ENCODE results near the gene KRT39. TPM values are rescaled to one million over a fixed set of nuclear protein-coding genes. Genes with fewer than 3 reads are reported as not detected.

KRT39 gene
- total and polyA plus RNA-seq, 2 of the 8 experiments (the other 6 are each of a cell fraction or from before 2014, with no cell fraction given), result not detected

- ChIA-PET CTCF (ENCODE audit: partially characterized antibody) (interaction anchor here (1.0 kb wide), 1 partner anchor 8 kb away, joined by 4 read pairs; no protein-coding TSS in a partner anchor), POLR2A (ENCODE audit: partially characterized antibody) (no interaction called here)
- no peak overlapping the region for H2BK120ac ChIP-seq (replicated peaks; ENCODE audit: low read depth, low read length)
- FAIRE-seq, result no peak
- no peaks in the 10 kb centered on the region for H3K4me1 ChIP-seq (replicated peaks in 1 of 4; ENCODE audit: control insufficient read depth in 3 of 4, insufficient read depth in 4 of 4, low read length in 3 of 4)
- no peaks in the 10 kb centered on the region for H3K79me2 ChIP-seq (ENCODE audit: control insufficient read depth in 1 of 2, insufficient read depth in 2 of 2, low read length in 2 of 2)
- no peak overlapping the region for H4K8ac ChIP-seq (ENCODE audit: extremely low read depth, insufficient read depth, low read length)
- DNase-seq (ENCODE audit: low read depth in 1 of 2, low spot score in 2 of 2), result no peak
- 93% methylated on average over 7 of the region's 7 CpGs; no CpG with 5 or more reads in 1 of the 2 experiments for WGBS, 2 experiments (ENCODE audit: extremely low coverage in 1 of 2, insufficient coverage in 1 of 2, insufficient read length in 1 of 2, insufficient replicate concordance in 2 of 2, low coverage in 1 of 2, low lambda C conversion rate in 2 of 2, missing lambda C conversion rate in 1 of 2)
- H4K5ac ChIP-seq (ENCODE audit: insufficient read length, low read depth, low read length), result no peak overlapping the region
- no peak overlapping the region for H3K9ac ChIP-seq (replicated peaks in 1 of 4; ENCODE audit: extremely low read depth in 1 of 4, low read depth in 3 of 4, low read length in 3 of 4)
- H4K91ac ChIP-seq (replicated peaks; ENCODE audit: insufficient read length, low read length), result no peak overlapping the region
- H2AK5ac ChIP-seq (ENCODE audit: low read depth, low read length), result no peak overlapping the region
- H3K4me3 ChIP-seq (ENCODE audit: extremely low read depth in 1 of 4, insufficient read depth in 2 of 4, low read depth in 3 of 4, low read length in 4 of 4), result no peak overlapping the region
- H3K79me1 ChIP-seq (ENCODE audit: low read depth, low read length), result no peaks in the 10 kb centered on the region
- H3K27ac ChIP-seq (ENCODE audit: low read depth, low read length), result no peak overlapping the region
- H3K56ac ChIP-seq (replicated peaks; ENCODE audit: insufficient read length, low read depth, low read length), result no peak overlapping the region
- no peak overlapping the region for H3K23ac ChIP-seq (ENCODE audit: insufficient read length)
- H2BK15ac ChIP-seq (ENCODE audit: low read length), result no peak overlapping the region
- no peak overlapping the region for H3K4me2 ChIP-seq (ENCODE audit: insufficient read depth in 1 of 2, low read depth in 2 of 2, low read length in 2 of 2)
- no peaks in the 10 kb centered on the region for H4K20me1 ChIP-seq (replicated peaks in 1 of 2; ENCODE audit: control insufficient read depth in 1 of 2, insufficient read depth in 2 of 2, low read length in 2 of 2)
- H3K4ac ChIP-seq (replicated peaks; ENCODE audit: insufficient read length, low read depth, low read length), result no peak overlapping the region
- no peak overlapping the region for H2BK5ac ChIP-seq (ENCODE audit: low read depth, low read length)
- no peaks in the 10 kb centered on the region for H3K27me3 ChIP-seq (replicated peaks in 1 of 4; ENCODE audit: control insufficient read depth in 3 of 4, extremely low read depth in 1 of 4, insufficient read depth in 3 of 4, low read length in 3 of 4)
- H3K9me3 ChIP-seq (ENCODE audit: insufficient read depth in 2 of 2, low read depth in 1 of 2, low read length in 1 of 2), result no peaks in the 10 kb centered on the region
- no peaks in the 10 kb centered on the region for H3K36me3 ChIP-seq (ENCODE audit: control insufficient read depth in 2 of 4, insufficient read depth in 4 of 4, low read length in 3 of 4)
- H3K23me2 ChIP-seq (ENCODE audit: low read depth, low read length), result no peaks in the 10 kb centered on the region
- H2BK20ac ChIP-seq (ENCODE audit: low read length), result no peak overlapping the region
- no peak overlapping the region for H3K14ac ChIP-seq (ENCODE audit: insufficient read length)
- no peak overlapping the region for H2BK12ac ChIP-seq (ENCODE audit: low read depth, low read length)
- no peak overlapping the region; the same call in 1 of the 2 replicates for H2AFZ ChIP-seq (ENCODE audit: low read length)
- no peak overlapping the region for H3K18ac ChIP-seq (ENCODE audit: extremely low read depth, low read length)
- TF ChIP-seq KDM1A (IDR thresholded peaks at IDR 0.05; ENCODE audit: borderline replicate concordance, low read length) (no peak), EGR1 (IDR thresholded peaks at IDR 0.05; ENCODE audit: borderline replicate concordance, low read depth, low read length) (no peak), BACH1 (IDR thresholded peaks at IDR 0.05; ENCODE audit: low read length) (no peak), BRCA1 (IDR thresholded peaks at IDR 0.05; ENCODE audit: low read depth, low read length) (no peak), POLR2A (IDR thresholded peaks at IDR 0.05; ENCODE audit: control extremely low read depth in 1 of 2, low read depth in 2 of 2, low read length in 2 of 2) (no peak), ASH2L (IDR thresholded peaks at IDR 0.05; ENCODE audit: low read length) (no peak), SIX5 (IDR thresholded peaks at IDR 0.05; ENCODE audit: low read depth, low read length) (no peak), HDAC6 (IDR thresholded peaks at IDR 0.05; ENCODE audit: low read depth, low read length) (no peak), CBX8 (IDR thresholded peaks at IDR 0.05; ENCODE audit: borderline replicate concordance, low read depth, low read length) (no peak), SUZ12 (IDR thresholded peaks at IDR 0.05; ENCODE audit: low read length) (no peak), JUN (IDR thresholded peaks at IDR 0.05; ENCODE audit: low read depth, low read length) (no peak), FOSL1 (IDR thresholded peaks at IDR 0.05; ENCODE audit: insufficient read depth, low read depth, low read length) (no peak)
- TF ChIP-seq, protein P1, sequence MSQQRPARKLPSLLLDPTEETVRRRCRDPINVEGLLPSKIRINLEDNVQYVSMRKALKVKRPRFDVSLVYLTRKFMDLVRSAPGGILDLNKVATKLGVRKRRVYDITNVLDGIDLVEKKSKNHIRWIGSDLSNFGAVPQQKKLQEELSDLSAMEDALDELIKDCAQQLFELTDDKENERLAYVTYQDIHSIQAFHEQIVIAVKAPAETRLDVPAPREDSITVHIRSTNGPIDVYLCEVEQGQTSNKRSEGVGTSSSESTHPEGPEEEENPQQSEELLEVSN (IDR thresholded peaks at IDR 0.05), result no peak
- TF ChIP-seq, protein P2, sequence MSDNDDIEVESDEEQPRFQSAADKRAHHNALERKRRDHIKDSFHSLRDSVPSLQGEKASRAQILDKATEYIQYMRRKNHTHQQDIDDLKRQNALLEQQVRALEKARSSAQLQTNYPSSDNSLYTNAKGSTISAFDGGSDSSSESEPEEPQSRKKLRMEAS (IDR thresholded peaks at IDR 0.05), result no peak
- TF ChIP-seq, protein P3, sequence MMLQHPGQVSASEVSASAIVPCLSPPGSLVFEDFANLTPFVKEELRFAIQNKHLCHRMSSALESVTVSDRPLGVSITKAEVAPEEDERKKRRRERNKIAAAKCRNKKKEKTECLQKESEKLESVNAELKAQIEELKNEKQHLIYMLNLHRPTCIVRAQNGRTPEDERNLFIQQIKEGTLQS (IDR thresholded peaks at IDR 0.05; ENCODE audit: insufficient read depth, low read depth, low read length), result no peak
Measured at GRCh38 chr17:40950176-40950575, 16.6 kb downstream of the KRT39 start.
